ENCODE measurements around the gene MTHFSD. TPM values are rescaled to one million over a fixed set of nuclear protein-coding genes. Genes with fewer than 3 reads are reported as not detected.

MTHFSD gene
- total RNA-seq, 1 experiment from 2014 or later, result 4.7 TPM

DNA sequence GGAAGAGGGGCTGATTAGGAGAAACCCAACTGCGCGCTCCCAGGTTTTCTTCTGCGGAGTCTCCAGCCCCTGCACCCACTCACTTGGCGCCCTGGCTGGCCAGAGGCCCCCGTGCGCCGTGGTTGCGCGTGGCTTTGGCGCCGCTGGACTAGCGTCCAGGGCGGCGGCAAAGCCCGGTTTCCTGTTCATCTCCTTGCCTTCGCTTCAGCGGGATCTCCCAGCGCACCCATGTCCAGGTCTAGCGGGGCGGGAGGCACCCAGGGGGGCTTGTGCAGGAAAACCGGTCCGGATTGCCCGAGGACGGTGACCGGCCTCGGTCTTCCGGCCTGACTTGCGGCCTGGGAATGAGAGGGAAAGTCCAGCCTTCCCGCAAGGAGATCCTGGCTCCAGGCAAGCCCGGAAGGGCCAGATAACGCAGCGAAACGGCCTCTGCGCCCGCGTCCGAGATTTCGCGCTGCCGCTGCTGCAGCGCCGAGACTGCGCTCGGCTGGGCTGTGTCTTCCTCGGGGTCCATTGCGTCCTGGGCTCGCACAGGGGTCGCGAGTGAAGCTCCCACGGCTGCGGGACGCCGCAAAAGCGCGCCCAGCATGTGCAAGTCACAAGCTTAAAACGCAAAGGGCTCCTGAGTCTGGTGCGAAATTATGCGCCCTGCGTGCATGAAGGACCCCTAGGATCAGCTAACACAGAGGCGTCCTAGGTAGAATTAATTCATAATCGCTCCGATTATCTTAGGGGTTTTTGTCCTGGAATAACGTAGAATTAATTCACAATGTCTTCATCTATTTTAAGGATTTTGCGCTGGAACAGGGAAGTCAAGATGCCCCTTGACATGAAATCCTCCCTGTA is 39.0 kb downstream of the MTHFSD start:
- Mint-ChIP-seq H3K27ac (no peak overlapping the region), H3K4me1 (peaks cover 11 to 39% of the 10 kb centered on the region in 2 experiments), H3K4me3 (peak overlapping the region; percentile 25 to 72; a peak in 3 of 5 replicates), H3K36me3 (ENCODE audit: insufficient read depth in 1 of 3, low read depth in 3 of 3) (no peaks in the 10 kb centered on the region), H3K27me3 (ENCODE audit: low read depth) (peaks cover 99% of the 10 kb centered on the region), H3K9me3 (peaks cover 2 to 14% of the 10 kb centered on the region in 2 experiments; a peak in 2 of 5 replicates)
- Histone ChIP-seq H2BK15ac (ENCODE audit: low read depth, low read length) (no peak overlapping the region), H3K4me2 (ENCODE audit: insufficient read depth, insufficient read length, low read length) (peak overlapping the region; percentile 26), H2BK12ac (ENCODE audit: insufficient read length, low read depth, low read length) (no peak overlapping the region), H3K18ac (ENCODE audit: insufficient read length, low read depth, low read length) (no peak overlapping the region), H2AFZ (ENCODE audit: low read length) (no peak overlapping the region), H2BK5ac (ENCODE audit: insufficient read length, low read length) (no peak overlapping the region), H3K14ac (ENCODE audit: insufficient read depth, low read length) (no peak overlapping the region; the same call in 1 of the 2 replicates), H3K23me2 (ENCODE audit: insufficient read length, low read depth, low read length, poor library complexity, severe bottlenecking) (no peaks in the 10 kb centered on the region), H4K20me1 (ENCODE audit: control insufficient read depth, insufficient read depth, insufficient read length) (no peaks in the 10 kb centered on the region), H4K5ac (ENCODE audit: insufficient read length, low read depth, low read length) (no peak overlapping the region), H3T11ph (ENCODE audit: low read length) (no peak overlapping the region), H3K56ac (ENCODE audit: insufficient read length, low read depth, low read length) (no peak overlapping the region), H3K9me3 (ENCODE audit: control insufficient read depth, low read depth, low read length) (no peaks in the 10 kb centered on the region), H3K79me2 (ENCODE audit: insufficient read depth, low read length) (no peaks in the 10 kb centered on the region), H2BK20ac (ENCODE audit: low read depth, low read length, poor library complexity, severe bottlenecking) (no peak overlapping the region), H3K79me1 (ENCODE audit: insufficient read depth, low read depth, low read length, poor library complexity, severe bottlenecking) (no peaks in the 10 kb centered on the region), H3K27me3 (ENCODE audit: insufficient read depth, low read length) (peaks cover 74% of the 10 kb centered on the region), H3K4me1 (ENCODE audit: insufficient read depth, low read length) (no peaks in the 10 kb centered on the region), H3K23ac (ENCODE audit: insufficient read length, low read depth, low read length) (no peak overlapping the region), H4K8ac (replicated peaks; ENCODE audit: insufficient read length, low read depth, low read length) (no peak overlapping the region), H4K91ac (ENCODE audit: insufficient read length, low read depth, low read length) (no peak overlapping the region), H3K27ac (ENCODE audit: insufficient read length, low read depth, low read length) (no peak overlapping the region), H2AK5ac (ENCODE audit: insufficient read length, low read length) (no peak overlapping the region), H3K9ac (ENCODE audit: extremely low read depth, insufficient read length, low read length) (no peak overlapping the region), H2BK120ac (ENCODE audit: low read depth, low read length, poor library complexity, severe bottlenecking) (no peak overlapping the region), H3K4ac (ENCODE audit: low read depth, low read length) (no peak overlapping the region)
- peak; percentile 48 for DNase-seq
- TF ChIP-seq, protein P1, sequence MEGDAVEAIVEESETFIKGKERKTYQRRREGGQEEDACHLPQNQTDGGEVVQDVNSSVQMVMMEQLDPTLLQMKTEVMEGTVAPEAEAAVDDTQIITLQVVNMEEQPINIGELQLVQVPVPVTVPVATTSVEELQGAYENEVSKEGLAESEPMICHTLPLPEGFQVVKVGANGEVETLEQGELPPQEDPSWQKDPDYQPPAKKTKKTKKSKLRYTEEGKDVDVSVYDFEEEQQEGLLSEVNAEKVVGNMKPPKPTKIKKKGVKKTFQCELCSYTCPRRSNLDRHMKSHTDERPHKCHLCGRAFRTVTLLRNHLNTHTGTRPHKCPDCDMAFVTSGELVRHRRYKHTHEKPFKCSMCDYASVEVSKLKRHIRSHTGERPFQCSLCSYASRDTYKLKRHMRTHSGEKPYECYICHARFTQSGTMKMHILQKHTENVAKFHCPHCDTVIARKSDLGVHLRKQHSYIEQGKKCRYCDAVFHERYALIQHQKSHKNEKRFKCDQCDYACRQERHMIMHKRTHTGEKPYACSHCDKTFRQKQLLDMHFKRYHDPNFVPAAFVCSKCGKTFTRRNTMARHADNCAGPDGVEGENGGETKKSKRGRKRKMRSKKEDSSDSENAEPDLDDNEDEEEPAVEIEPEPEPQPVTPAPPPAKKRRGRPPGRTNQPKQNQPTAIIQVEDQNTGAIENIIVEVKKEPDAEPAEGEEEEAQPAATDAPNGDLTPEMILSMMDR (conservative IDR thresholded peaks at IDR 0.05), result no peak
- WGBS (ENCODE audit: extremely low coverage, insufficient read length, low lambda C conversion rate), result no CpG with 5 or more reads among the region's 64 CpGs
